ENCODE results near the gene PLEK. TPM values are rescaled to one million over a fixed set of nuclear protein-coding genes. Genes with fewer than 3 reads are reported as not detected.
A peak's percentile ranks its signal among the peaks of the same experiment; 100 is the strongest.
"Not testable (repeated sequence)": the region's sequence is repeated elsewhere in the genome, so short reads cannot be mapped to it uniquely, and the experiment has no call there.

PLEK gene
- total and polyA plus RNA-seq, 7 experiments from 2014 or later = 0.37 to 210 (median 3.7) TPM

GRCh38 chr2:68390586-68390985, 25.5 kb downstream of the PLEK start:
- peaks cover 0 to 2% (median 0%) of the 10 kb centered on the region in 11 donors for H3K9me3 Mint-ChIP-seq
- intact Hi-C loops (cut with micrococcal nuclease) = no loop called here
- POLR2A ChIA-PET = no interaction called here
- H3K27me3 Mint-ChIP-seq = peaks cover 0 to 28% (median 0%) of the 10 kb centered on the region in 5 donors
- H3K27ac ChIP-seq (ENCODE audit: low read depth, low read length) = no peak overlapping the region
- CTCF ChIA-PET = interaction anchor here (0.9 kb wide), 1 partner anchor 353 kb away, joined by 3 read pairs; no protein-coding TSS in a partner anchor
- no peak overlapping the region for H3K4me3 ChIP-seq (ENCODE audit: low read length)
- peaks cover 0 to 1% (median 0%) of the 10 kb centered on the region in 5 donors for H3K36me3 Mint-ChIP-seq
- H3K9me3 ChIP-seq (ENCODE audit: control insufficient read depth in 2 of 3, low read length in 3 of 3) = no peaks in the 10 kb centered on the region
- peaks cover 0 to 47% (median 0%) of the 10 kb centered on the region in 3 experiments for H3K36me3 ChIP-seq (ENCODE audit: control insufficient read depth in 2 of 3, insufficient read depth in 3 of 3, low read length in 3 of 3)
- H3K4me3 Mint-ChIP-seq = no peak overlapping the region
- H3K27ac Mint-ChIP-seq = no peak overlapping the region
- no peaks in the 10 kb centered on the region for H3K27me3 ChIP-seq (ENCODE audit: control insufficient read depth in 2 of 2, insufficient read depth in 2 of 2, low read length in 2 of 2)
- ATAC-seq (no peak), DNase-seq (no peak)
- peaks cover 0 to 47% of the 10 kb centered on the region in 2 donors for H3K4me1 ChIP-seq (ENCODE audit: control insufficient read depth in 2 of 2, insufficient read depth in 2 of 2, low read length in 2 of 2)
- peaks cover 12 to 38% (median 17%) of the 10 kb centered on the region in 7 donors for H3K4me1 Mint-ChIP-seq

- H3K4me1 Mint-ChIP-seq = peaks cover 10 to 35% (median 17%) of the 10 kb centered on the region in 7 donors
- H3K9me3 ChIP-seq (ENCODE audit: control insufficient read depth in 2 of 3, low read length in 3 of 3) = no peaks in the 10 kb centered on the region
- no peaks in the 10 kb centered on the region for H3K27me3 ChIP-seq (ENCODE audit: control insufficient read depth in 2 of 2, insufficient read depth in 2 of 2, low read length in 2 of 2)
- H3K9me3 Mint-ChIP-seq = peaks cover 0 to 2% (median 0%) of the 10 kb centered on the region in 11 donors
- POLR2A ChIA-PET = no interaction called here
- peaks cover 0 to 46% of the 10 kb centered on the region in 2 donors for H3K4me1 ChIP-seq (ENCODE audit: control insufficient read depth in 2 of 2, insufficient read depth in 2 of 2, low read length in 2 of 2)
- DNase-seq (no peak), ATAC-seq (peak; percentile 38)
- H3K4me3 ChIP-seq (ENCODE audit: low read length) = no peak overlapping the region
- H3K27me3 Mint-ChIP-seq = peaks cover 0 to 28% (median 0%) of the 10 kb centered on the region in 5 donors
- H3K36me3 Mint-ChIP-seq = peaks cover 0 to 1% (median 0%) of the 10 kb centered on the region in 5 donors
- no peak overlapping the region for H3K27ac ChIP-seq (ENCODE audit: low read depth, low read length)
- H3K36me3 ChIP-seq (ENCODE audit: control insufficient read depth in 2 of 3, insufficient read depth in 3 of 3, low read length in 3 of 3) = peaks cover 0 to 52% (median 0%) of the 10 kb centered on the region in 3 experiments
- intact Hi-C loops (cut with micrococcal nuclease) = no loop called here
- CTCF ChIA-PET = no interaction called here
- no peak overlapping the region for H3K27ac Mint-ChIP-seq
- H3K4me3 Mint-ChIP-seq = no peak overlapping the region
Observed at GRCh38 chr2:68391099-68391498, 26.0 kb downstream of the PLEK start.

- H3K27me3 Mint-ChIP-seq = peaks cover 0 to 28% (median 0%) of the 10 kb centered on the region in 5 donors
- no peak overlapping the region for H3K27ac Mint-ChIP-seq
- peaks cover 0 to 1% (median 0%) of the 10 kb centered on the region in 5 donors for H3K36me3 Mint-ChIP-seq
- peaks cover 10 to 32% (median 17%) of the 10 kb centered on the region in 7 donors for H3K4me1 Mint-ChIP-seq
- ChIA-PET CTCF (no interaction called here), POLR2A (no interaction called here)
- Histone ChIP-seq H3K27me3 (ENCODE audit: control insufficient read depth in 2 of 2, insufficient read depth in 2 of 2, low read length in 2 of 2) (no peaks in the 10 kb centered on the region), H3K36me3 (ENCODE audit: control insufficient read depth in 2 of 3, insufficient read depth in 3 of 3, low read length in 3 of 3) (peaks cover 0 to 46% (median 0%) of the 10 kb centered on the region in 3 experiments), H3K4me3 (ENCODE audit: low read length) (no peak overlapping the region), H3K9me3 (ENCODE audit: control insufficient read depth in 2 of 3, low read length in 3 of 3) (no peaks in the 10 kb centered on the region), H3K4me1 (ENCODE audit: control insufficient read depth in 2 of 2, insufficient read depth in 2 of 2, low read length in 2 of 2) (peaks cover 0 to 40% of the 10 kb centered on the region in 2 donors), H3K27ac (ENCODE audit: low read depth, low read length) (no peak overlapping the region)
- peaks cover 0 to 2% (median 0%) of the 10 kb centered on the region in 11 donors for H3K9me3 Mint-ChIP-seq
- DNase-seq (no peak), ATAC-seq (no peak)
- no peak overlapping the region for H3K4me3 Mint-ChIP-seq
- intact Hi-C loops (cut with micrococcal nuclease) = no loop called here
Observed at GRCh38 chr2:68391869-68392268, 26.8 kb downstream of the PLEK start.

GRCh38 chr2:68396093-68396492, 31.0 kb downstream of the PLEK start:
- CTCF ChIA-PET = no interaction called here
- H3K9me3 ChIP-seq (ENCODE audit: control insufficient read depth in 2 of 3, low read length in 3 of 3) = no peaks in the 10 kb centered on the region
- H3K36me3 ChIP-seq (ENCODE audit: control insufficient read depth in 2 of 3, insufficient read depth in 3 of 3, low read length in 3 of 3) = peaks cover 0 to 40% (median 0%) of the 10 kb centered on the region in 3 experiments
- H3K27me3 Mint-ChIP-seq = peaks cover 0 to 48% (median 0%) of the 10 kb centered on the region in 5 donors
- intact Hi-C loops (cut with micrococcal nuclease) = no loop called here
- POLR2A ChIA-PET = interaction anchor here (0.6 kb wide), 1 partner anchor 984 kb away, joined by 3 read pairs; no protein-coding TSS in a partner anchor
- no peak overlapping the region for H3K4me3 Mint-ChIP-seq
- H3K36me3 Mint-ChIP-seq = peaks cover 0 to 11% (median 0%) of the 10 kb centered on the region in 5 donors
- peaks cover 0 to 6% of the 10 kb centered on the region in 2 donors for H3K4me1 ChIP-seq (ENCODE audit: control insufficient read depth in 2 of 2, insufficient read depth in 2 of 2, low read length in 2 of 2)
- no peak for DNase-seq
- H3K27ac Mint-ChIP-seq = no peak overlapping the region
- no peak overlapping the region for H3K27ac ChIP-seq (ENCODE audit: low read depth, low read length)
- no peak for ATAC-seq
- H3K4me1 Mint-ChIP-seq = peaks cover 0 to 7% (median 0%) of the 10 kb centered on the region in 7 donors
- no peak overlapping the region for H3K4me3 ChIP-seq (ENCODE audit: low read length)
- H3K9me3 Mint-ChIP-seq = peaks cover 0 to 26% (median 4%) of the 10 kb centered on the region in 11 donors
- no peaks in the 10 kb centered on the region for H3K27me3 ChIP-seq (ENCODE audit: control insufficient read depth in 2 of 2, insufficient read depth in 2 of 2, low read length in 2 of 2)

- H3K27me3 ChIP-seq (ENCODE audit: control insufficient read depth in 2 of 2, insufficient read depth in 2 of 2, low read length in 2 of 2); H3K4me1 ChIP-seq (ENCODE audit: control insufficient read depth in 2 of 2, insufficient read depth in 2 of 2, low read length in 2 of 2); H3K9me3 ChIP-seq (ENCODE audit: control insufficient read depth in 2 of 3, low read length in 3 of 3); H3K27ac ChIP-seq (ENCODE audit: low read depth, low read length); H3K27ac Mint-ChIP-seq; DNase-seq; H3K4me3 Mint-ChIP-seq; H3K4me3 ChIP-seq (ENCODE audit: low read length); ATAC-seq; intact Hi-C loops (cut with micrococcal nuclease); POLR2A ChIA-PET: not testable (repeated sequence)
- Mint-ChIP-seq H3K27me3 (peaks cover 3 to 52% (median 5%) of the 10 kb centered on the region in 5 donors), H3K9me3 (peaks cover 0 to 38% (median 7%) of the 10 kb centered on the region in 11 donors), H3K4me1 (peaks cover 0 to 11% (median 0%) of the 10 kb centered on the region in 7 donors), H3K36me3 (peaks cover 0 to 21% (median 0%) of the 10 kb centered on the region in 5 donors)
- CTCF ChIA-PET = interaction anchor here (0.6 kb wide), 1 partner anchor 44 kb away, joined by 5 read pairs; no protein-coding TSS in a partner anchor
- peaks cover 0 to 33% (median 0%) of the 10 kb centered on the region in 3 experiments for H3K36me3 ChIP-seq (ENCODE audit: control insufficient read depth in 2 of 3, insufficient read depth in 3 of 3, low read length in 3 of 3)
Observed at GRCh38 chr2:68397704-68398263, 32.7 kb downstream of the PLEK start.

- no peaks in the 10 kb centered on the region for H3K36me3 ChIP-seq (ENCODE audit: control insufficient read depth in 2 of 3, insufficient read depth in 3 of 3, low read length in 3 of 3)
- Mint-ChIP-seq H3K4me3 (no peak overlapping the region), H3K4me1 (peaks cover 0 to 16% (median 0%) of the 10 kb centered on the region in 7 donors), H3K9me3 (peaks cover 0 to 43% (median 17%) of the 10 kb centered on the region in 11 donors), H3K36me3 (peaks cover 3 to 26% (median 6%) of the 10 kb centered on the region in 5 donors), H3K27ac (no peak overlapping the region), H3K27me3 (peaks cover 7 to 68% (median 30%) of the 10 kb centered on the region in 5 donors)
- no peak overlapping the region for H3K4me3 ChIP-seq (ENCODE audit: low read length)
- H3K27ac ChIP-seq (ENCODE audit: low read depth, low read length) = no peak overlapping the region
- ChIA-PET CTCF (no interaction called here), POLR2A (no interaction called here)
- H3K27me3 ChIP-seq (ENCODE audit: control insufficient read depth in 2 of 2, insufficient read depth in 2 of 2, low read length in 2 of 2) = no peaks in the 10 kb centered on the region
- H3K4me1 ChIP-seq (ENCODE audit: control insufficient read depth in 2 of 2, insufficient read depth in 2 of 2, low read length in 2 of 2) = peaks cover 0 to 21% of the 10 kb centered on the region in 2 donors
- intact Hi-C loops (cut with micrococcal nuclease) = no loop called here
- H3K9me3 ChIP-seq (ENCODE audit: control insufficient read depth in 2 of 3, low read length in 3 of 3) = no peaks in the 10 kb centered on the region
- ATAC-seq (no peak), DNase-seq (no peak)
Observed at GRCh38 chr2:68403199-68403644, 38.1 kb downstream of the PLEK start.

Measured in naive thymus-derived CD4-positive, alpha-beta T cell (primary cell).